Superior temporal gyrus (tissue), 1 donor: ENCODE measurements around the gene CPHXL.

ENCODE experiments used
- DNase-seq: peaks from one replicate; pipeline ENCODE4 v3.0.0-alpha.2; 2016; ENCODE audit errors: extremely low spot score

The CPHXL gene

GRCh38 chr16:75702242-75702641 lies 24.0 kb downstream of the CPHXL start:
- DNase-seq, result no peak

GRCh38 chr16:75701361-75701760 lies 24.9 kb downstream of the CPHXL start, which contains the start of gene DUXB:
Gene DUXB (minus strand): TSS chr16:75701461. CDS start chr16:75701418, 43 bp downstream.
- no peak for DNase-seq

DNA sequence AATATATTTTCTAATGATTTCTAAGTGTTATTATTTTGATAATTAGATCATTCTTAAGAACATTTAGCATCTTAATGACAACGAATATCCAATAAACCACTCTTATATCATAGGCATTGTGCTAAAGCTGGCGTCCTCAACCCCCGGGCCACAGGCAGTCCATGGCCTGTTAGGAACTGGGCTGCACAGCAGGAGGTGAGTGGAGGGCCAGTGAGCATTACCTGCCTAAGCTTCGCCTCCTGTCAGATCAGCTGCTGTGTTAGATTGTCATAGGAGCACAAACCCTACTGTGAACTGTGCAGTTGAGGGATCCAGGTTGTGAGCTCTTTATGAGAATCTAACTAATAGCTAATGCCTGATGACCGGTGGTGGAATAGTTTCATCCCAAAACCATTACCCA lies 28.7 kb downstream of the CPHXL start:
- DNase-seq, result no peak

- no peak for DNase-seq
These were observed 30.6 kb downstream of the CPHXL start for GRCh38 chr16:75695708-75696107.

- no peak for DNase-seq
These were observed 38.9 kb downstream of the CPHXL start for GRCh38 chr16:75687361-75687760.

- no peak for DNase-seq
These were observed 44.0 kb downstream of the CPHXL start for GRCh38 chr16:75682308-75682707.

GRCh38 chr16:75679366-75679765 lies 46.9 kb downstream of the CPHXL start:
- no peak for DNase-seq

DNA sequence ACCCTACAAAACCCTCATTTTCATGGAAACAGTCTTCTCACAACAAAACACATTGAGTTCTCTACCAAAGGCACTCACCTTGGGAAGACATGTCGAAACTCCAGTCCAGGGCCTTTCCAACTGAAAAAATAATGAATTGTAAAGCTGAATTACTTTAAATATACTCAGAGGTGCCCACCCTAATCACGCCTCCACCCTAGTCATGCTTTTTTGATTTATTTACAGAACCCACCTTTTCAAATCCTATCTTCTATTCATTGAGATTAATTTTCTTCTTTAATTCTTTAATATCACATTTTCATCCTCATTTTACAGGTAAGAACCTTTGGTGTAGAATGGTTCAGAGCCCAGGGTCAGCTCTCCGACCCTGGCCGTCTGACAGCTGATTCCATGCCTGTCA lies 49.4 kb downstream of the CPHXL start, which contains the start of gene CPHXL2:
Gene CPHXL2, minus strand, starts transcription at position 101 of the 400 bp plus-strand sequence. Its CDS starts 10 bp downstream, at position 91.
- DNase-seq, result no peak

GRCh38 chr16:75667503-75667902 lies 58.8 kb downstream of the CPHXL start:
- DNase-seq, result no peak
